ENCODE results near the gene LRRC61.

- no peak for TF ChIP-seq POLR2AphosphoS5 (IDR thresholded peaks at IDR 0.05)
- TF ChIP-seq CTCF (IDR thresholded peaks at IDR 0.05), result no peak
These were observed 17.7 kb downstream of the LRRC61 start for GRCh38 chr7:150340875-150341262.

Data from sigmoid colon (tissue), 4 donors.